CD14-positive monocyte (primary cell): Measurements from ENCODE around the gene RPS23. TPM values are rescaled to one million over a fixed set of nuclear protein-coding genes. Genes with fewer than 3 reads are reported as not detected.

Source experiments
- DNase-seq, 3 donors: peaks; one replicate each; pipeline ENCODE4 v3.0.0-alpha.2; 2011 to 2022
- H2AFZ ChIP-seq: 2 replicates; pipeline ENCODE4 v1.6.0; 2012; ENCODE audit warnings: mild to moderate bottlenecking, low read depth, low read length, inconsistent platforms; ENCODE audit not compliant: insufficient read depth, poor library complexity, severe bottlenecking
- H3K27ac ChIP-seq, 2 donors: 1 replicate in 1 of 2; 2 replicates in 1 of 2; pipeline ENCODE4 v1.5.1; 2012 to 2013; ENCODE audit warnings: low read length in 2 of 2, control low read depth in 1 of 2, inconsistent platforms in 1 of 2, low read depth in 1 of 2, mild to moderate bottlenecking in 1 of 2
- H3K27me3 ChIP-seq, 2 donors: one replicate each; pipeline versions ENCODE4 v1.6.0 to v1.6.1; 2011 to 2013; ENCODE audit warnings: low read length in 2 of 2; ENCODE audit not compliant: control insufficient read depth in 2 of 2, insufficient read depth in 2 of 2
- H3K36me3 ChIP-seq, 2 donors: replicated peaks in 1 of 2; 1 replicate in 1 of 2; 2 replicates in 1 of 2; pipeline versions ENCODE4 v1.5.1 to v1.6.1; 2012 to 2013; ENCODE audit warnings: low read length in 2 of 2, control low read depth in 1 of 2, inconsistent platforms in 1 of 2, mild to moderate bottlenecking in 1 of 2; ENCODE audit not compliant: insufficient read depth in 2 of 2, control insufficient read depth in 1 of 2
- H3K4me1 ChIP-seq, 2 donors: 1 replicate in 1 of 2; 2 replicates in 1 of 2; pipeline versions ENCODE4 v1.5.1 to v1.6.1; 2012 to 2013; ENCODE audit warnings: low read length in 2 of 2, control low read depth in 1 of 2, inconsistent platforms in 1 of 2, mild to moderate bottlenecking in 1 of 2, moderate library complexity in 1 of 2; ENCODE audit not compliant: insufficient read depth in 2 of 2, control insufficient read depth in 1 of 2
- H3K4me2 ChIP-seq: replicated peaks from 2 replicates; pipeline ENCODE3; 2012; ENCODE audit warnings: low read length, moderate library complexity, mild to moderate bottlenecking; ENCODE audit not compliant: poor library complexity, severe bottlenecking; ENCODE audit errors: extremely low read depth
- H3K4me3 ChIP-seq, 3 experiments: fragments of 200-600 bp in 1 of 3; sonication (generic) in 1 of 3; replicated peaks in 1 of 3; 1 replicate in 2 of 3; 2 replicates in 1 of 3; pipeline ENCODE4 v1.5.1; 2011 to 2013; ENCODE audit warnings: low read length in 3 of 3, mild to moderate bottlenecking in 3 of 3, control low read depth in 2 of 3, low read depth in 2 of 3, inconsistent platforms in 1 of 3, moderate library complexity in 1 of 3
- H3K79me2 ChIP-seq: 2 replicates; pipeline ENCODE4 v1.6.0; 2012; ENCODE audit warnings: mild to moderate bottlenecking, control low read depth, inconsistent platforms, low read length, moderate library complexity; ENCODE audit not compliant: insufficient read depth
- H3K9ac ChIP-seq: 2 replicates; pipeline ENCODE4 v1.6.0; 2017; ENCODE audit warnings: low read length, mild to moderate bottlenecking; ENCODE audit not compliant: insufficient read depth, poor library complexity, severe bottlenecking
- H3K9me3 ChIP-seq, 2 donors: replicated peaks in 1 of 2; 1 replicate in 1 of 2; 2 replicates in 1 of 2; pipeline versions ENCODE4 v1.5.1 to v1.6.1; 2012 to 2013; ENCODE audit warnings: low read length in 2 of 2, control low read depth in 1 of 2; ENCODE audit not compliant: control insufficient read depth in 1 of 2, insufficient read depth in 1 of 2
- H4K20me1 ChIP-seq: 2 replicates; pipeline ENCODE4 v1.6.0; 2012; ENCODE audit warnings: mild to moderate bottlenecking, low read length, control low read depth, moderate library complexity; ENCODE audit not compliant: insufficient read depth
- H3K27ac Mint-ChIP-seq, 7 donors: one replicate each; pipeline ENCODE4 v1.8.0; 2020; ENCODE audit warnings: mild to moderate bottlenecking in 7 of 7, mixed read lengths in 7 of 7, moderate library complexity in 6 of 7, inconsistent platforms in 2 of 7
- H3K27me3 Mint-ChIP-seq, 3 donors: one replicate each; pipeline ENCODE4 v1.8.0; 2021 to 2022; ENCODE audit warnings: low read depth in 3 of 3, mild to moderate bottlenecking in 3 of 3, mixed read lengths in 3 of 3, moderate library complexity in 3 of 3, inconsistent platforms in 1 of 3
- H3K36me3 Mint-ChIP-seq, 2 donors: one replicate each; pipeline ENCODE4 v1.8.0; 2020; ENCODE audit warnings: mixed read lengths in 2 of 2, inconsistent platforms in 1 of 2, mild to moderate bottlenecking in 1 of 2
- H3K4me1 Mint-ChIP-seq: one replicate; pipeline ENCODE4 v1.8.0; 2020; ENCODE audit warnings: mild to moderate bottlenecking, mixed read lengths
- H3K4me3 Mint-ChIP-seq, 2 donors: one replicate each; pipeline ENCODE4 v1.8.0; 2020; ENCODE audit warnings: mild to moderate bottlenecking in 2 of 2, mixed read lengths in 2 of 2, moderate library complexity in 1 of 2
- H3K9me3 Mint-ChIP-seq, 7 donors: one replicate each; pipeline ENCODE4 v1.8.0; 2020 to 2022; ENCODE audit warnings: mixed read lengths in 7 of 7, mild to moderate bottlenecking in 6 of 7, moderate library complexity in 6 of 7, inconsistent platforms in 2 of 7
- CTCF ChIP-seq: fragments of 200-600 bp; IDR thresholded peaks from one replicate; pipeline ENCODE4 v1.8.0; 2022; ENCODE audit warnings: antibody characterized with exemption, mild to moderate bottlenecking
- WGBS: methylation state at CpG from one replicate; pipeline ENCODE4 v1.1.5; 2013; ENCODE audit warnings: missing lambda C conversion rate; ENCODE audit not compliant: insufficient coverage; 5-methylcytosine and 5-hydroxymethylcytosine counted together
- intact Hi-C, 2 donors: fragments of 100-400 bp; cut with micrococcal nuclease; formaldehyde crosslinking; loops; one replicate each; pipeline versions ENCODE4 v1.15.0 to v1.15.1; 2023
- polyA plus RNA-seq, 3 donors: library from polyadenylated mRNA; depleted of rRNA in 1 of 3; unstranded in 2 of 3; stranded (reverse) in 1 of 3; fragments of 300-500 nt in 2 of 3; fragments of >200 nt in 1 of 3; fragmentation: Illumina TruSeq in 2 of 3; gene quantifications; 1 replicate in 2 of 3; 2 replicates in 1 of 3; pipeline ENCODE4 v1.2.3, GENCODE V29; 2012 to 2021

RPS23 gene
- polyA plus RNA-seq, 3 donors, result 1,200 to 3,765 (median 1,267) TPM

GRCh38 chr5:82285206-82285605 lies 7.1 kb upstream of the RPS23 start:
- Mint-ChIP-seq H3K27me3 (no peaks in the 10 kb centered on the region), H3K4me3 (no peak overlapping the region), H3K27ac (no peak overlapping the region), H3K36me3 (peaks cover 0 to 4% of the 10 kb centered on the region in 2 donors), H3K4me1 (peaks cover 4% of the 10 kb centered on the region), H3K9me3 (no peaks in the 10 kb centered on the region)
- WGBS, result 93% methylated on average over 6 of the region's 6 CpGs
- intact Hi-C loops, result no loop called here
- no peaks in the 10 kb centered on the region for H3K36me3 ChIP-seq
- no peak overlapping the region for H3K4me3 ChIP-seq
- H3K27me3 ChIP-seq, result no peaks in the 10 kb centered on the region
- H3K9me3 ChIP-seq, result no peaks in the 10 kb centered on the region
- no peak overlapping the region for H3K4me2 ChIP-seq
- H2AFZ ChIP-seq, result no peak overlapping the region
- no peak for TF ChIP-seq CTCF
- no peaks in the 10 kb centered on the region for H3K4me1 ChIP-seq
- no peaks in the 10 kb centered on the region for H4K20me1 ChIP-seq
- DNase-seq, result no peak
- no peak overlapping the region for H3K27ac ChIP-seq
- no peaks in the 10 kb centered on the region for H3K79me2 ChIP-seq
- H3K9ac ChIP-seq, result no peak overlapping the region

- Mint-ChIP-seq H3K4me3 (no peak overlapping the region), H3K9me3 (no peaks in the 10 kb centered on the region), H3K36me3 (peaks cover 0 to 4% of the 10 kb centered on the region in 2 donors), H3K27me3 (no peaks in the 10 kb centered on the region), H3K4me1 (peaks cover 9% of the 10 kb centered on the region), H3K27ac (no peak overlapping the region)
- no peak for DNase-seq
- no peaks in the 10 kb centered on the region for H4K20me1 ChIP-seq
- TF ChIP-seq CTCF, result no peak
- H3K4me2 ChIP-seq, result no peak overlapping the region
- H3K4me1 ChIP-seq, result peaks cover 2 to 4% of the 10 kb centered on the region in 2 donors
- no peaks in the 10 kb centered on the region for H3K79me2 ChIP-seq
- no peak overlapping the region for H2AFZ ChIP-seq
- intact Hi-C loops, result no loop called here
- H3K4me3 ChIP-seq, result no peak overlapping the region
- H3K9ac ChIP-seq, result no peak overlapping the region
- no CpG with 5 or more reads among the region's 2 CpGs for WGBS
- H3K27me3 ChIP-seq, result no peaks in the 10 kb centered on the region
- no peak overlapping the region for H3K27ac ChIP-seq
- no peaks in the 10 kb centered on the region for H3K9me3 ChIP-seq
- no peaks in the 10 kb centered on the region for H3K36me3 ChIP-seq
Measured at GRCh38 chr5:82283893-82284292, 5.7 kb upstream of the RPS23 start.
